SK-MEL-5 (cell line): Measurements from ENCODE around the gene TCHP. TPM values are rescaled to one million over a fixed set of nuclear protein-coding genes. Genes with fewer than 3 reads are reported as not detected.
A peak's percentile ranks its signal among the peaks of the same experiment; 100 is the strongest.
"Not testable (repeated sequence)": the region's sequence is repeated elsewhere in the genome, so short reads cannot be mapped to it uniquely, and the experiment has no call there.

Experiments used
- DNase-seq: peaks from one replicate; pipeline ENCODE4 v3.0.0-alpha.2; 2016; ENCODE audit warnings: low read depth, low spot score
- in situ Hi-C: cut with HindIII; loops from 2 replicates; pipeline ENCODE4 v1.10.0; 2016; ENCODE audit warnings: low sequenced_read_pairs, high pct_unique_total_duplicates, low pct_unique_long_range_greater_than_20kb
- polyA plus RNA-seq, 2 experiments: library from polyadenylated mRNA; depleted of rRNA; stranded (reverse); fragments of >200 nt; gene quantifications; 2 replicates each; pipeline ENCODE4 v1.2.3, GENCODE V29; 2015
- total RNA-seq: library from RNA; depleted of rRNA; stranded (reverse); fragments of >200 nt; shearing (Covaris generic); gene quantifications from 2 replicates; pipeline ENCODE4 v1.2.3, GENCODE V29; 2014; rRNA removed

TCHP gene
- 12.0 and 13.0 TPM in 2 replicates for total RNA-seq
- 41.8 and 47.4 TPM in 2 replicates for polyA plus RNA-seq (2015; cell fraction: cytosol; rRNA removed)
- polyA plus RNA-seq (2015; cell fraction: nucleus; rRNA removed): 38.9 and 61.6 TPM in 2 replicates

GRCh38 chr12:109899783-109900751 lies at the start of gene TCHP:
TSS of gene TCHP (plus strand) at chr12:109900274. CDS start at chr12:109903027, 2,753 bp downstream.
- in situ Hi-C loops: no loop called here
- DNase-seq: peak; percentile 89

GRCh38 chr12:109850518-109850917 lies 49.6 kb upstream of the TCHP start:
- in situ Hi-C loops, DNase-seq: not testable (repeated sequence)

GRCh38 chr12:109855377-109855776 lies 44.7 kb upstream of the TCHP start:
- in situ Hi-C loops: no loop called here

GRCh38 chr12:109857715-109858114 lies 42.4 kb upstream of the TCHP start:
- in situ Hi-C loops: no loop called here
- no peak for DNase-seq

More at GRCh38 chr12:109855377-109855776, 44.7 kb upstream of the TCHP start:
- DNase-seq: no peak

- in situ Hi-C loops: no loop called here
- no peak for DNase-seq
Measured at GRCh38 chr12:109858764-109859163, 41.3 kb upstream of the TCHP start.

- no peak for DNase-seq
- in situ Hi-C loops: no loop called here
Measured at GRCh38 chr12:109860977-109861376, 39.1 kb upstream of the TCHP start.

GRCh38 chr12:109861689-109862314 lies 38.3 kb upstream of the TCHP start:
- in situ Hi-C loops: no loop called here
- no peak for DNase-seq

- in situ Hi-C loops, DNase-seq: not testable (repeated sequence)
Measured at GRCh38 chr12:109862491-109862890, 37.6 kb upstream of the TCHP start.

- DNase-seq: peak; percentile 57
Measured at GRCh38 chr12:109863847-109864712, 36.0 kb upstream of the TCHP start.

GRCh38 chr12:109864916-109865315 lies 35.2 kb upstream of the TCHP start:
- no peak for DNase-seq
- in situ Hi-C loops: no loop called here

More at GRCh38 chr12:109863847-109864712, 36.0 kb upstream of the TCHP start:
- in situ Hi-C loops: no loop called here

- in situ Hi-C loops: no loop called here
- peak; percentile 14 for DNase-seq
Measured at GRCh38 chr12:109868182-109869051, 31.7 kb upstream of the TCHP start.

- DNase-seq: no peak
- in situ Hi-C loops: no loop called here
Measured at GRCh38 chr12:109870648-109871047, 29.4 kb upstream of the TCHP start.

- DNase-seq: no peak
- in situ Hi-C loops: no loop called here
Measured at GRCh38 chr12:109871668-109872314, 28.3 kb upstream of the TCHP start.

- no peak for DNase-seq
- in situ Hi-C loops: no loop called here
Measured at GRCh38 chr12:109873653-109874052, 26.4 kb upstream of the TCHP start.

- DNase-seq: no peak
- in situ Hi-C loops: no loop called here
Measured at GRCh38 chr12:109875572-109876131, 24.4 kb upstream of the TCHP start.

- in situ Hi-C loops: no loop called here
- no peak for DNase-seq
Measured at GRCh38 chr12:109876406-109876805, 23.7 kb upstream of the TCHP start.
